Activated T-helper 1 cell treated with anti-CD3 and anti-CD28 coated beads, Interleukin-2, amount 50 U/mL, for 16 hours (primary cell): ENCODE data around the gene TBX4.
"Not testable (repeated sequence)": the region's sequence is repeated elsewhere in the genome, so short reads cannot be mapped to it uniquely, and the experiment has no call there.

Experiments used
- DNase-seq, 2 donors: peaks; one replicate each; pipeline ENCODE4 v3.0.0-alpha.2; 2020; ENCODE audit warnings: low read depth in 1 of 2, low spot score in 1 of 2

TBX4 gene

DNA sequence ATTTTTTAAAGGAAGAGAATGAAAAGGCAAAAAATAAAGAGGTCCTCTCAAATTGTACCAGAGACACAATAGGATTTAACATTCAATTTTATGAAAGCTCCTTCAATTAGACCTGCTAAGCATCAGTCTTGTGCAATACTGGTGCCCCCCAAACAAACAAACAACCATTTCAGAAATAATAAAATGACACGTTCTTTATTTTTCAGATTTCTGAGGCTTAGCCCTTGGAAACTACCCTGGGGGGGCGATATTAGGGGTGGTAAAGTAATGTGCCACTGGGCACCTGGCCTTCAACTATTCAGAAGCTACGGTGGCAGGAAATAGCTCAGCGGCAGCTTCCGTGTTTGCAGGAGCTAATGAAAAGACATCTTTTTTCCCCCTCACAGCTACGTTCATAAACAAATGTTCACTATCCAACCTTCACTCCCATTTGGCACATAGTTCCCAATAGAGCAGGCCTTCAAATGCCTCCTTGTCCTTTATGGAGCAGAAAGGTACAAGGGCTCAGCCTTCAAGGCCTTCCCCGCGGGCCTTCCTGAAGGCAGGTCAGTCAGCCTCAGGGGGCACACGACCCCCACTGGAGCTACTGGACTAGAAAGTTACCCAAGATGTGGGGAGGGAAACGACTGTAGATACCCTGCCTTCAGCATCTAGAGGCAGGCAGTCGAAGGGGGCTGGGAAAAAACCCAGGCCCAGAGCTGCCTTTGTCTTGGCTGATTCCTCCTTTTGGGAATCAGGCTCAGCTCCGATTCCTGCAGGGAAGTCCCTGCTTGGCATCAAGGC, 44.1 kb downstream of the TBX4 start:
- no peak for DNase-seq

DNA sequence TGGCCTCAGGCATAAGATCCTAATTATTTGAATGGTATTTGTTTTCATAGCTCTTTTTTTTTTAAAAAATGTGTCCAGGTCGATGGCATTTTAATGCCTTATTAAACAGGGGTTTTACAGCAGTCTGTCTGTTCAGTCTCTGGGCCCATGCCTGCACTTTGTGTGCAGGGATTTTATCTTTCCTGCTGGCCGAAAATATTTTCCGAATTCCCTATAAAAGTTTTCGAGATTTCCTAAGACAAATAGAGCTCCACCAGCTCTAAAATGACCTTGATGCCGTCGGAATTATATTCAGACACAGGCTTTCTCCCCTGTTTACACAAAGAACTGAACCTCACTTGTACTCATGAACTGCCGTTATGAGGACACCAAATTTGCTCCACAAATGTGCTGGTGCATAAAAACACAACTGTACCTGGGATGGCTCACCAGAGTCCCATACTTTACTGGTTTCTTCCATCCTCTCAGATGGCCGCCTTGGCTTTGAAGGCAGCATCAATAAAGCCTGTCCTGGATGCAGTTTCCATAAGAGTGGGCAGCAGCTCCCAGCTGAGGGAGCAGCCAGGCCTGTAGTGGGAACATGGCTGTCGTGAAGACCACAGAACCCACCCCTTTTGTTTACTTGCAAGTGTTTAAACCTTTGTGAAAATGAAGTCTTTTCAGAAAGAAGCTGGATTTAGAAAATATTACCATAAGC, 44.9 kb downstream of the TBX4 start:
- no peak for DNase-seq

DNA sequence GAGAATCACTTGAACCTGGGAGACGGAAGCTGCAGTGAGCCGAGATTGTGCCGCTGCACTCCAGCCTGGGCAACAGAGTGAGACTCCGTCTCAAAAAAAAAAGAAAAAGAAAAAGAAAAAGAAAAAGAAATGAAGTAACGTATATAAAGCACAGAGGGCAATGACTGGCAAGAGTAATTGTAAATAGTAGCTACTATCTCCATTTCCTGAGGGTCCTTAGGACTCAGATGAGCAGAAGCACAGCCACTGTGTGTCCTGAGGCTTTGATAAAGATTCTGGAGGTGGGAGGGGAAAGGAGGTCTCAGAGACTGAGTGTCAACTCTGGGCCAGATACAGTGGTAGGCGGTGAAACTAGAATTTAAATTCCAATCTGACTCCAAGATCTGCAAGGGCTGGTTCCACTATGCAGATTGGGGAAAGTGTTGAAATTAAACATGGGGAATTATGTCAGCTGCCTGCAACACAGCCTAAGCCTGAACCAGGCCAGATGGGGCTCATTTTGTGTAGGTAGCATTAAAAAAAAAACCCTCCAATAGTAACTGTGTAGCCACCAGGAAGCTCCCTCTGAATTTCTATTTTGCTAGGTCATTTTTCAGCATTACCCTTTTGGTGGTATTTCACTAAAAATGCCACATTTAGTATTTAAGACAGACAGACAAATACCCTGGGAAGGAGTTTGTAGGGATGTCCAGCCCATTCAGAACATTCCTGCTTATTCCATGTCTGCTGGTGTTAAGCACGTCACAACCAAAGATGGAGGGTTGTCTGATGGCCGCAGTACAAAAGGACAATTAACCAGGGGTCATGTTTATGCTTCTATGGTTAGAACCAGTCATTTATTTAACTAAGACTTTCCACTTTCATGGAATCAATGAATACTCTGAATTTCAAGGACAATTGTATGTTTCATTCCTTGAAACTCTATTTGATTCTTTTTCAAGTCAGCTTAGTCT, 46.1 kb downstream of the TBX4 start:
- no peak for DNase-seq

DNA sequence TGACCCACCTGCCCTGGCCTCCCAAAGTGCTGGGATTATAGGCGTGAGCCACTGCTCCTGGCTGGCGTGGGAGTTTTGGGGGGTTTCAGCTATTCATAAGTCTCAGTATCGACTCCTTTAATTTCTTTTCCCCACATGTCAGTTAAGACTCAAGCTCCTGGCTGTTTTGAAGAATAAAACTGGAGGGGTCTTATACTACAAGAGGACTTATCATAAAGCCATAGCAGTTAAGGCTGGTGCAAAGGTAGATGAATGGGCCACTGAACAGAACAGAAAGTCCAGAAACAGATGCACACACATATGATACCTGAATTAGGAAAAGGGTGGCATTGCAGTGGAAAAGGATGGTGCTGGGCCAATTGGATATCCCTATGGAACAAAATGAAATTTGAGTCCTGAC, 47.4 kb downstream of the TBX4 start:
- no peak for DNase-seq

DNA sequence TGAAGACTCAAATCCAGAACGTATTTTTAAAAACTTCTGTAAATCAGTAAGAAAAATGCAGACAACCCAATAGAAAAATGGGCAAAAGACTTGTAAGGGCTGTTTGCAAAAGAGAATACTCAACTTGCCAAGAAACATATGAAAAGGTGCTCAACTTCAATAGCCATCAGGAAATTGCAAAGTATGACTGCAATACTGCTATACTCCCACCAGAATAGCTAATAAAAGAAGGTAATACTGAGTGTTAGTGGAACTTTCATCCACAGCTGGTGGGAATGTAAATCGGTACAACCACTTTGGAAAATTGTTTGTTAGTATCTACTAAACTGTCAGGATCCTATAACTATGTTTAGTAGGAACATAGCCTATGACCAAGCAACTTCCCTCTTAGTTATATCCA, 48.1 kb downstream of the TBX4 start:
- no peak for DNase-seq

DNA sequence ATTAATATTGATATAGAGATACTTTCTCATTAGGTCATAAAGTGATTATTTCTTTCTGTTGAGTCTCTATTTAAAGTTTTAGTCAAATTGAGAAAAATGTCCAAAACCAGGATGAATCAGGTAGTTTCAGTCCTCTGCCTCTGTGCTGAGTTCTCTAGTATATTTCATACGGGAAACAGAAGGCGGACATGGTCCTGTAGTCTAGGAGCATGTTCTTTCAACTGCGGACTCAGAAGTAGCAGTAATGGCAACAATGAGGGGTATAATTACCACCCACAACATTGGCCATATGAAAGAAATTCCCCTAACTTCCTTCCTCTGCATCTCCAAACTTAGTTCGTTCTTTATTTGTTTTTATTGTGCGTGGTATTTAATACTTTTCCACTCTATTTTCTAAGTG, 50.1 kb downstream of the TBX4 start:
- no peak for DNase-seq

DNA sequence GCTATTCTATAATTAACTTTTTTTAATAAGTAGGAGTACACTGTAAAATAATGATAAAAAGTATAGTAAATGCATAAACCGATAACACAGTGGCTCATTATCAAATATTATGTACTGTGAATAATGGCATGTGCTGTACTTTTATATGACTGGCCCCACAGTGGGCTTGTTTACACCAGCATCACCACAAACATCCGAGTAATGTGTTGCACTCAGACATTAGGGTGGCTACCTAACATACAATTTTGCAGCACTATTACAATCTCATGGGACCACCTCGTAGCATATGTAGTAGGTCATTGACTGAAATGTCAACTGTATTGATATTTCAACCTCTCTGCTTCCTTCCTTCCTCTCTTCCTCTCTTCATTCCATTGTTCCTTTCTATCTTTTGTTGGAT, 51.7 kb downstream of the TBX4 start:
- no peak for DNase-seq

DNA sequence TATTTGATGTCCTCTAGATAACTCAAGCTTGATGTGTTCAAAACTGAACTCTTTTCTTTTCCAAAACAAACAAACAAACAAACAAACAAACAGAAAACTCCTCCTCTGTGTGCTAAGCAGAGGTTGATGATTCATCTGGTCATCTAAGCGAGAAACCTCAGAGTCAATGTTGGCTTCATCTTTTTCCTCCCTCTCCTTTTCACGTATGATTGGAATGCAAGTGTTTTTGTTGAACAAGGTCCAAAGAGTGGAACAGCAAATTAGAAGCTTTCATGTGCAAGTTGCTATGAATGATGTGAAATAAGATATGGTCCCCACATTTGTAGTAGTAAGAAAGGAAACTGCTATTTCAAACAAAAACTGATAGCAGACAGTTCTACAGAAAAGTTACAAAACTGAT, 52.5 kb downstream of the TBX4 start:
- no peak for DNase-seq

DNA sequence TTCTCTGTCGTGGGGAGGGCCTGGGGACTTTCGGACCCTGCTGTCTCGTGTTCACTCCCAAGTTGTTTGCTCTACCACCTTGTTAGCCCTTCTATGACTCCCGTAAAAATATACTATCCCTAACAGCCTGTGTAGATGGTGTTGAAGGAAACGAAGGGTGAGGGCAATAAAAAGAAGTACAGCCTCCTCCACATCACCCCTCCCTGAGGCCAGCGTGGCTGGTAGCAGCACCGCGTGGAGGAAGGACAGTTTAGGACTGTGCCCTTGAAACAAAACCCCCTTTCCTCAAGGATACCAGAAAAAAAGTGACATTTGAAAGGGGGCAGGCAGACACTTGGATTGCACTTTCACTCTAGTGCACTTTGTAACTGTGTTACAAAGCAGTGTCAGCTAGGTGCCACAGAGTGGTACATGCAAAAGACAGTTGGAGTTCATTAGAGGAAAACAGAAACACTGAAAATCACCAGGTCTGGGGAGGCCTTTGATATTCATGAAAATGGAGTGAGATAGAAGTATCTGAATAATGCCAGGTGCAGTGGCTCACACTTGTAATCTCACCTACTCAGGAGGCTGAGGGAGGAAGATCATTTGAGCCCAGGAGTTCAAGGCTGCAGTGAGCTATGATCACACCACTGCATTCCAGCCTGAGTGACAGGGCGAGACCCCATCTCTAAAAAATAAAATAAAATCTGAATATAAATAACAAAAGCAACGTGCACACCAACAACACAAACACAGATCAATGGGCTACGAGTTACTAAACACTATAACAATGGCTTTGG, 53.8 kb downstream of the TBX4 start:
- no peak for DNase-seq

DNA sequence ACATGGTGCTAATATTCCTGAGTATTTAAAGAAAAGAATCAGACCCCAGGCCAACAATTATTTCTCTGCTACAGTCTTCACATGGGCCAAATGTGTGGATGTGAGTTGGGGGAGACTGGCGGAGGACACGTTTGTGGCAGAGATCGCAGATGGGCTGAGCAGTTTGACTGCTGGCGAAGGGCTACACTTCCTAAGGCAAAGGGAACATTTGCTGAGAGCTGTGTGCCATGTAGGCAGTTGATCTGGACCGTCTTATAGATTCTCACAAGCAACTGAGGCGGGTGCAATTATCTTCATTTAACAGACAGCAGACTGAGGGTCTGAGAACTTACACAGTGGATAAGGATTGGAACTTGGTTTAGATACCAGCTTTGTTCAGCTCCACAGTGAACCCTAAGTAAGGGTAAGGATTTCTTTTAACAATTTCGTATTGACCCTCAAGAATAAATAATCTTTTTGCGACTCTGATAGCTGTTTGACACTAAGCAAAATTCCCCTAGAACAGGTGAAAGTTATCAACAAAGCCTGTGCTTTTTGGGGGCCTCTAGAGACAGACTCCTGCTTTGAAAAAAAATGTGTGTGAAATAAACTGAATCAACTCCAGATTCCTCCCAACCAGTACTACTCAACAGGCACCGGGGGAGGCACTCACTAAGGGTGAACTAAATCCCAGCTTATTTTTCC, 55.3 kb downstream of the TBX4 start:
- DNase-seq = no peak

DNA sequence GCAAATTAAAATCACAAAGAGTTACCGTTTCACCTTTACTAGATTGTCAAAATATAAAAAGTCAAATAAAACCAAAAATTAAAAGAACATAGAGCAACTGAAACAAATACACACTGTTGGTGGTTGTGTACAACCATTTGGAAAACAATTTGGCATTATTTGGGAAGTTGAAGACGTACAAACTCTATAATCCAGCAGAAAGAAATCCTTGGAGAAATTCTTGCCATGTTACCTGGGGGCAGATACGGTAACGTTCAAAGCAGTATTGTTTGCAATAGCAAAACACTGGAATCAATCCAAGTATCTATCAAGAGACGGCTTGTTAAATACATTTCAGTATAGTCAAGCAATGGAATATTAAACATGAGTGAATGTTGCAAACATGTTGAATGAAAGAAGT, 56.7 kb downstream of the TBX4 start:
- DNase-seq = no peak

DNA sequence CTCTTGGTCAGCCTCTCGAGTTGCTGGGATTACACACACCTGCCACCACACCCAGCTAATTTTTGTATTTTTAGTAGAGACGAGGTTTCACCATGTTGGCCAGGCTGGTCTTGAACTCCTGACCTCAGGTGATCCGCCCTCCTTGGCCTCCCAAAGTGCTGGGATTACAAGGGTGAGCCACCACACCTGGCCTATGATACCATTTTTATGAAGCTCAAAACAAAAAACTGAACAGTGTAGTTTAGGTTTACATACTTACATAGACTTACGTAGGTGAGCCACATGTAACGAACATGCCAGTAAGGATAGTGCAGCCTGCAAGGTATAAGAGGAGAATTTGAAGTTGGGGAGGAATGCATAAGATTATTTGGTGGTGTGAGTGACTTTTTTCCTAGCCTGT, 57.2 kb downstream of the TBX4 start:
- not testable (repeated sequence) for DNase-seq

DNA sequence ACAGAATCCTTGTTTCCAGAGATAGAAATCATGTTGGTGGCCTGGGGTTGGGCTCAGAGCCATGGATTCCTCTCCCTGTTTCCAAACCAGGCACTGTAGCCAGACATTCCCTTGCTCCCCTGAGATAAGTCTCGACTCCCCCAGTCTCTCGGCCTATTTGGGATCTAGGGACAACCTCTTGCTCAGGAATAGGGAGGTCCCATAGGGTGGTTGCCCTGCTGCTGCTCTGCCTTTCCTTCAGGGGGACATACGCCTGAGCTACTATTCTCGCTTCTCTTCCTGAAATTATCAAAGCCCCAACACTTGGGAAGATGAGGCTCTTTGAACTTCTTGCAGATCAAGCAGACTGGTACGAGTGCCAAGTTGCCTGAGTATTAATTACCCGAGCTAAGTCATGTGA, 58.0 kb downstream of the TBX4 start:
- no peak for DNase-seq

DNA sequence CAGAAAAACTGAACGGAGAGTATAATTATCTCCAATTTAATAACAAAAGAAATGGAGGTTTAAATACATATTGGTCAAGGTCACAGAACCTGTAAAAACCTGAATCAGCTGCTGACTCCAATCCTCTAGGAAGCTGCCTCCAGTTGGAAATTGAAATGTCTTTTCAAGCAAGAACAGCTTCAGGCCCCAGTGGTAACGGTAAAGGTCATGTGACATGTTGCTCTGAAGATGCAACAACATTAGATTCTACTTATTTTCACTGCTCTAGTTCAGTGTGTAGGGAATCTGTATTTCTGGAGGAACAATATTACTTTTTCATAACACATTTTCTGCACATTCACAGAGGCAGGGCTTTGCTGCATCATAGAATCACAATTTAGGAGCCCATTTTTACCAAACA, 58.8 kb downstream of the TBX4 start:
- no peak for DNase-seq

DNA sequence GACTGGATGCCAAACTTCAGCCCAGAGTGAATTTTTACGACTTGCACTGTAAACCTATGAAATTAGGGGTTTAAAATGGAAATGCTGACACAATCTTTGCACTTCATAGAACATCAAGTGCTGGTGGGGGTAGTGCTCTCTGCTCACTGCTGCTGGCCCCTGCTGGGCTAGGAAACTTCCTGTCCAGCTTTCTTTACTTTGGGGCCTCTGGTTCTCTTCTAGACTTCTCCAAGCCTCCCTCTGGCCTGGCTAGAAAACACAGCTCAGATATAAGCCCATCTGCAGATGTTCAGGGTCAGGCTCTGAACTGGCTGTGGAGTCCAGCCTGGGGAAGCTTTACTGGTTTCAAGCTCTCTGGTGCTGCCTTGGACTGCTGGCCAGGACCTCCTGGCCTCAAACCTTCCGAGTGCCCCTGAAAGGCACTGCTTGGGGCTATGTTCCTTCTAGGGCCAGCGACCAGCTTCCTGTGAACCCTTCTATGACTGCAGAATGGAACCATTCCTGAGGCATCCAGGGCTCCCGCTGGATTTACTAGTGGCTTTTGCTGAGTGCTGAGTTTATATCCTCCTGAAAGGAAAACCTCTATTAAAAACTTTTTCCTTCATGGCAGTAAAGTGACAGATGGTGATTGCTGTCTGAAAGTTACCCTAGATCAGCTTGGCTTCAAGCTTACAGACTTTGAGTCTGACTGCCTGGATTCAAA, 59.4 kb downstream of the TBX4 start:
- DNase-seq = no peak

DNA sequence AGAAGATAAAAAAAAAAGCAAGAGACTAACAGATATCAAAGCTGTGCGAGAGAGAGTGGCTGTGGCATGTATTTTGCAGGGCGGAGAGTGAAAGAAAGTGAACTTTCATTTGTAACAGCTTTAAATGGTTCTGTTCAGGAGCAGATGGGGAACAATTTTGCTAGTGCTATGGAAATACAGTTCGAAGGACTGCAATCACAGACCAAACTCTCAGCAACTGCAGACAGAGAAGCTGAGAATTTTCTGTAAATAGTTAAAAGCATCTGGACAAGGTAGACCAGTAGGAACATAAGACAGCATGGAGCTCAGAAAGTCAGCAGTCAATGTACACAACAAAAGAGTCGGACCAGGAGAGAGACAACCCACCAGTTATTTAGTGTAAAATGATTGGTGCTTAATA, 62.3 kb downstream of the TBX4 start:
- DNase-seq = no peak

DNA sequence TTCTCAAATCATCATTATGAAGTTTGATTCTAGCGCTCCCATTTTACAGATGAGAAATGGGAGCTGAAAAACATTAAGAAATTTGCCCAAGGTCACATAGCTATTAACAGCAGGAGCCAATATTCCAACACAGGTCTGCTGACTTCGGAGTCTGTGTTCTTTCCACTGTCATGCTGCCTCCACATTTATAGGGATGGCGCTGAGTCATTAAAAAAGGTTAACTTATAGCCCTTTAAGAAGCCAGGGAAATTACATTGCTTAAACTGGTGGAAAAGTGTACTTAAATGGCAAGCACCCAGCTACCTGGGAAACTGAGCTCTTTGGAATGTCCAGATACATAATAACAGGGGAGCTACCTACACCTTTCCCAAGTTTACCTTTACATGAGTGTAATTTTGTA, 65.0 kb downstream of the TBX4 start:
- DNase-seq = no peak

DNA sequence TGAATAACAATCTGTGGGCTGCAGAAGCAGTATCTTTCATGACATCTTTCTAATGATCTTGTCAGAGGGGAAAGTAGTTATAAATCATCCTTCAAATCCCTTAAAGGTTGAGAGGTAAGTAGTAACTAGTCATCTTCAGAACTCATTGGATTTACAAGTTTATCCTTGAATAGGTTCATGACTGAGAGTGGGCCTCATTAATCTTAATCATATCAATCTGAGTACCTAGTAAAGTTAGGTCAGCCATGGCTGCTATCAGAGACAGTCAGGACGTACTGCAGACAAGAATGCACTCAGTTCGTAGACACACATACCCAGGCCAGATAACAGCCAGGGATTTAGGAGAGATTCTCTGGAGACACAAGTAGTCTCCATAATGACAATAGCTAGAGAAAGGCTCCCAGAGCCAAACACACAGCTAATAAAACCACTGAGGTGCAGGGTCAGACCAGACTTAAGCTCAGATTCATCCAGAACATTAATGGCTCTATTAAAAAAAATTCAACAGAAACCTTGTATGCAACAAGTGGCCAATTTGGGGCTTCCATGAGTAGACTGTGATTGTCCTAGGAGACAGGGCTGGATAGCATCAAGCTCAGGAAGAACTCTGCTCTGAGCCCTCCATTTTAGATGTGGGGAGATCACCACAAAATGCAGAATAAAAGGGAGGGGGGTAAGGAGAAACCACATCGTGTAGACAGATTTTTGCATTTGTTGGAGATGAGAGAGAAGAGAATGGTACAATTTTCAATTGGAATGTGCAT, 65.8 kb downstream of the TBX4 start:
- no peak for DNase-seq

DNA sequence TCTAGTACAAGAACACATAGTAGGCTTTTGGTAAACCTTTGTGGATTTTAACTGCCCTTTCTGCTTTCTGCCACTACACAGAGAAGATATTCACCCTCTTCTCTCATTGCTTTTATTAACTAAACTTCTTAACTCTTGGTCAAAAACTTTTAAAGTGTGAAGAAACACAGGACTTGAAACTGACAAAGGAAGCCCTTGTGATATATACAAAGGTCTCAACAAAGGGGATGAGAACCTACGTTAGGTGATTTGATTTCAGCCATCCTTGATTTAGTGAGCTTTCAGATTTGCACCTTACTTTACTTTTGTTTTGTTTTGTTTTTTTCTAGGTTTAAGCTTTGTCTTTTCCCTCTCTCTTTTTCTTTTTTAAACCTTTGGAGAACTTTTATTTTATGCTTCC, 66.9 kb downstream of the TBX4 start:
- no peak for DNase-seq
